GM12878 (cell line): Measurements from ENCODE around the gene S100A12. TPM values are rescaled to one million over a fixed set of nuclear protein-coding genes. Genes with fewer than 3 reads are reported as not detected.
A peak's percentile ranks its signal among the peaks of the same experiment; 100 is the strongest.

Experiments used
- ATAC-seq: fragments of 200-7000 bp; cut with Tn5 transposase; 3 replicates; pipeline ENCODE4 v1.9.1; 2020; ENCODE audit warnings: mild to moderate bottlenecking, moderate library complexity
- BruUV-seq: library from RNA; stranded (reverse); fragments of 400-500 nt; replicated peaks from 2 replicates; lab custom pipeline; 2021; lab: Mats Ljungman, UMichigan
- CTCF ChIA-PET: fragments of 300-600 bp; sonication (Branson Sonifier 250); formaldehyde crosslinking; extraction: SDS; loops from one replicate; lab custom pipeline; 2021; ENCODE audit warnings: inconsistent platforms; lab: Yijun Ruan, JAX
- POLR2A ChIA-PET: fragments of 350-600 bp; formaldehyde crosslinking; extraction: SDS; loops from one replicate; lab custom pipeline; 2021; ENCODE audit warnings: inconsistent platforms; lab: Charles Lee
- RAD21 ChIA-PET: fragments of 300-600 bp; sonication (Branson Sonifier 250); formaldehyde crosslinking; loops from one replicate; lab custom pipeline; 2023; ENCODE audit warnings: antibody characterized with exemption; ENCODE audit not compliant: unreplicated experiment; lab: Charles Lee
- SMC1A ChIA-PET: fragments of 300-600 bp; sonication (Branson Sonifier 250); formaldehyde crosslinking; loops from one replicate; lab custom pipeline; 2023; ENCODE audit not compliant: unreplicated experiment, uncharacterized antibody; lab: Charles Lee
- DNase-seq: peaks from one replicate; pipeline ENCODE4 v3.0.0-alpha.2; 2011; ENCODE audit warnings: low read depth, low spot score
- FAIRE-seq: peaks from 3 replicates; lab custom pipeline; 2011; peaks lifted over from hg19 to GRCh38; lab: Jason Lieb, UNC
- H2AFZ ChIP-seq: 2 replicates; pipeline ENCODE4 v1.6.0; 2011; ENCODE audit warnings: low read depth, low read length, control low read depth; ENCODE audit not compliant: control insufficient read depth
- H3K27ac ChIP-seq: 2 replicates; pipeline ENCODE4 v1.5.1; 2011; ENCODE audit warnings: control low read depth; ENCODE audit not compliant: control insufficient read depth, insufficient read depth
- H3K27me3 ChIP-seq, 2 experiments: replicated peaks in 1 of 2; 2 replicates each; pipeline versions ENCODE4 v1.6.0 to v1.6.1; 2011; ENCODE audit warnings: low read length in 1 of 2; ENCODE audit not compliant: control insufficient read depth in 2 of 2, insufficient read depth in 2 of 2
- H3K36me3 ChIP-seq, 2 experiments: 2 replicates each; pipeline ENCODE4 v1.5.1; 2011; ENCODE audit warnings: low read length in 1 of 2; ENCODE audit not compliant: control insufficient read depth in 2 of 2, insufficient read depth in 2 of 2
- H3K4me1 ChIP-seq: 2 replicates; pipeline ENCODE4 v1.6.1; 2011; ENCODE audit warnings: mild to moderate bottlenecking, low read length, moderate library complexity, mixed read lengths; ENCODE audit not compliant: control insufficient read depth, insufficient read depth
- H3K4me2 ChIP-seq: 2 replicates; pipeline ENCODE4 v1.6.0; 2011; ENCODE audit warnings: control low read depth; ENCODE audit not compliant: control insufficient read depth, insufficient read depth
- H3K4me3 ChIP-seq: fragments of 200-600 bp; sonication (generic); 2 replicates; pipeline ENCODE4 v1.5.1; 2016
- H3K79me2 ChIP-seq: 2 replicates; pipeline ENCODE4 v1.6.0; 2011; ENCODE audit warnings: low read length; ENCODE audit not compliant: control insufficient read depth, insufficient read depth
- H3K9ac ChIP-seq: 2 replicates; pipeline ENCODE4 v1.8.0; 2011; ENCODE audit warnings: low read length, control low read depth, mixed read lengths; ENCODE audit not compliant: control insufficient read depth, insufficient read depth
- H3K9me3 ChIP-seq: replicated peaks from 3 replicates; pipeline ENCODE4 v1.5.1; 2011; ENCODE audit warnings: mild to moderate bottlenecking, low read length; ENCODE audit not compliant: control insufficient read depth, insufficient read depth
- H4K20me1 ChIP-seq: 2 replicates; pipeline ENCODE4 v1.6.0; 2011; ENCODE audit not compliant: control insufficient read depth, insufficient read depth
- ATF2 ChIP-seq: IDR thresholded peaks from 2 replicates; pipeline ENCODE4 v1.6.1; 2012; ENCODE audit warnings: low read length, inconsistent platforms
- SPI1 ChIP-seq: IDR thresholded peaks from 2 replicates; pipeline ENCODE4 v1.6.1; 2011; ENCODE audit warnings: low read depth, mild to moderate bottlenecking, low read length, moderate library complexity, borderline replicate concordance; ENCODE audit not compliant: insufficient read depth
- WGBS: methylation state at CpG from one replicate; pipeline ENCODE4 v1.1.6; 2016; ENCODE audit warnings: low lambda C conversion rate; ENCODE audit not compliant: insufficient replicate concordance, insufficient coverage; ENCODE audit errors: missing lambda C conversion rate; 5-methylcytosine and 5-hydroxymethylcytosine counted together
- in situ Hi-C: fragments of 300-500 bp; cut with MboI; formaldehyde crosslinking; loops from 9 replicates; pipeline ENCODE4 v1.14.3; 2018; ENCODE audit warnings: mixed read lengths
- intact Hi-C: fragments of 100-400 bp; cut with micrococcal nuclease; formaldehyde crosslinking; loops from one replicate; pipeline ENCODE4 v1.14.2; 2022; ENCODE audit not compliant: unreplicated experiment
- polyA plus RNA-seq, 11 experiments: library from polyadenylated mRNA; depleted of rRNA in 4 of 11; unstranded in 6 of 11; stranded (reverse) in 5 of 11; fragments of >200 nt; fragmentation: Nextera tagmentation in 4 of 11; fragmentation: Illumina TruSeq in 1 of 11; extraction: Ambion mirVana in 4 of 11; extraction: Trizol in 1 of 11; gene quantifications; 1 replicate in 1 of 11; 2 replicates in 10 of 11; pipeline versions ENCODE4 v1.2.1 to v1.2.3, GENCODE V29; 2011 to 2016; ENCODE audit warnings: inconsistent platforms in 2 of 11, missing spikeins in 2 of 11, low read depth in 1 of 11
- total RNA-seq, 4 experiments: library from RNA; depleted of rRNA in 3 of 4; stranded (reverse); fragments of >200 nt in 3 of 4; fragmentation: Illumina TruSeq in 1 of 4; extraction: Trizol in 1 of 4; gene quantifications; 2 replicates each; pipeline versions ENCODE4 v1.2.1 to v1.2.3, GENCODE V29; 2013 to 2021
- TF ChIP-seq, protein P1 (sequence below): fragments of 450-650 bp; formaldehyde crosslinking; IDR thresholded peaks from 2 replicates; pipeline ENCODE4 v1.4.0; 2022; ENCODE audit warnings: mild to moderate bottlenecking, moderate library complexity

The S100A12 gene
- total and polyA plus RNA-seq, 10 of the 15 experiments (the other 5 are each of a cell fraction or from before 2014, with no cell fraction given), result not detected

GRCh38 chr1:153344718-153345025, 30.7 kb downstream of the S100A12 start:
- intact Hi-C loops, result loop anchor here (5.0 kb wide), 1 partner anchor 82 kb away; no protein-coding TSS in a partner anchor
- peak; percentile 24 for ATAC-seq
- in situ Hi-C loops, result no loop called here
- Histone ChIP-seq H3K27me3 (no peaks in the 10 kb centered on the region), H3K4me3 (no peak overlapping the region), H4K20me1 (no peaks in the 10 kb centered on the region), H3K9ac (peak overlapping the region; percentile 70), H3K4me2 (peak overlapping the region; percentile 77), H3K79me2 (peaks cover 17% of the 10 kb centered on the region), H3K4me1 (peaks cover 33% of the 10 kb centered on the region), H3K27ac (peak overlapping the region; percentile 86), H3K9me3 (no peaks in the 10 kb centered on the region), H2AFZ (no peak overlapping the region), H3K36me3 (no peaks in the 10 kb centered on the region)
- POLR2A ChIA-PET, result interaction anchor here (0.5 to 2.6 kb wide), 9 partner anchors 8 to 398 kb away, joined by 3 to 10 read pairs (median 4); partner anchors contain the start of gene CHTOP
- CTCF ChIA-PET, result interaction anchor here (0.6 to 5.8 kb wide), 12 partner anchors 8 to 474 kb away, joined by 3 to 54 read pairs (median 6); partner anchors contain the start of gene PGLYRP3
- RAD21 ChIA-PET, result interaction anchor here (0.6 to 4.0 kb wide), 5 partner anchors 31 to 222 kb away, joined by 3 to 26 read pairs (median 6); partner anchors contain the start of gene PGLYRP3
- FAIRE-seq, result no peak
- SMC1A ChIA-PET, result interaction anchor here (1.2 to 4.9 kb wide), 7 partner anchors 8 to 150 kb away, joined by 3 to 27 read pairs (median 8); no protein-coding TSS in a partner anchor
- no TSS peak for BruUV-seq
- peak; percentile 47; the same call in 1 of the 2 replicates for TF ChIP-seq SPI1
- no peak for TF ChIP-seq ATF2
- TF ChIP-seq, protein P1, sequence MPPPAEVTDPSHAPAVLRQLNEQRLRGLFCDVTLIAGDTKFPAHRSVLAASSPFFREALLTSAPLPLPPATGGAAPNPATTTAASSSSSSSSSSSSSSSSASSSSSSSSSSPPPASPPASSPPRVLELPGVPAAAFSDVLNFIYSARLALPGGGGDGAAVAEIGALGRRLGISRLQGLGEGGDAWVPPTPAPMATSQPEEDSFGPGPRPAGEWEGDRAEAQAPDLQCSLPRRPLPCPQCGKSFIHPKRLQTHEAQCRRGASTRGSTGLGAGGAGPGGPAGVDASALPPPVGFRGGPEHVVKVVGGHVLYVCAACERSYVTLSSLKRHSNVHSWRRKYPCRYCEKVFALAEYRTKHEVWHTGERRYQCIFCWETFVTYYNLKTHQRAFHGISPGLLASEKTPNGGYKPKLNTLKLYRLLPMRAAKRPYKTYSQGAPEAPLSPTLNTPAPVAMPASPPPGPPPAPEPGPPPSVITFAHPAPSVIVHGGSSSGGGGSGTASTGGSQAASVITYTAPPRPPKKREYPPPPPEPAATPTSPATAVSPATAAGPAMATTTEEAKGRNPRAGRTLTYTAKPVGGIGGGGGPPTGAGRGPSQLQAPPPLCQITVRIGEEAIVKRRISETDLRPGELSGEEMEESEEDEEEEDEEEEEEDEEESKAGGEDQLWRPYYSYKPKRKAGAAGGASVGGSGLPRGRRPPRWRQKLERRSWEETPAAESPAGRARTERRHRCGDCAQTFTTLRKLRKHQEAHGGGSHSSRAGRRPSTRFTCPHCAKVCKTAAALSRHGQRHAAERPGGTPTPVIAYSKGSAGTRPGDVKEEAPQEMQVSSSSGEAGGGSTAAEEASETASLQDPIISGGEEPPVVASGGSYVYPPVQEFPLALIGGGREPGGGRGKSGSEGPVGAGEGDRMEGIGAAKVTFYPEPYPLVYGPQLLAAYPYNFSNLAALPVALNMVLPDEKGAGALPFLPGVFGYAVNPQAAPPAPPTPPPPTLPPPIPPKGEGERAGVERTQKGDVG (CRISPR knock-in tag), result no peak
- 8% methylated on average over 3 of the region's 3 CpGs for WGBS
- no peak for DNase-seq
